Measurements from ENCODE around the gene LIPE.

Gene LIPE

GRCh38 chr19:42352301-42353259 is 74.6 kb downstream of the LIPE start:
- DNase-seq = peak; percentile 67

Data from DMS53 (cell line).